ENCODE measurements around the gene CCDC192.
"Not testable (repeated sequence)": the region's sequence is repeated elsewhere in the genome, so short reads cannot be mapped to it uniquely, and the experiment has no call there.

The CCDC192 gene, protein sequence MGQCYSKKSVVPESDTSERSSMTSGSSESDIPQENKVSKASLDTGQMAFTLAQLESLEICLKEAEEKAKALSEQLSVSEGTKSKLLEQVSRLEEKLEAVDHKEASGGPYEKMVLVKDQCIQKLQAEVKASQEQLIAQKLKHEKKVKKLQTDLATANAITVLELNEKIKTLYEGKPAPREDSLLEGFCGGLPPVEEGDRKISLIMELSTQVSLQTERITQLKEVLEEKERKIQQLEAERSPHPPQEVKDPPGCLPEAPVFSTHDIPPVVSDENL

DNA sequence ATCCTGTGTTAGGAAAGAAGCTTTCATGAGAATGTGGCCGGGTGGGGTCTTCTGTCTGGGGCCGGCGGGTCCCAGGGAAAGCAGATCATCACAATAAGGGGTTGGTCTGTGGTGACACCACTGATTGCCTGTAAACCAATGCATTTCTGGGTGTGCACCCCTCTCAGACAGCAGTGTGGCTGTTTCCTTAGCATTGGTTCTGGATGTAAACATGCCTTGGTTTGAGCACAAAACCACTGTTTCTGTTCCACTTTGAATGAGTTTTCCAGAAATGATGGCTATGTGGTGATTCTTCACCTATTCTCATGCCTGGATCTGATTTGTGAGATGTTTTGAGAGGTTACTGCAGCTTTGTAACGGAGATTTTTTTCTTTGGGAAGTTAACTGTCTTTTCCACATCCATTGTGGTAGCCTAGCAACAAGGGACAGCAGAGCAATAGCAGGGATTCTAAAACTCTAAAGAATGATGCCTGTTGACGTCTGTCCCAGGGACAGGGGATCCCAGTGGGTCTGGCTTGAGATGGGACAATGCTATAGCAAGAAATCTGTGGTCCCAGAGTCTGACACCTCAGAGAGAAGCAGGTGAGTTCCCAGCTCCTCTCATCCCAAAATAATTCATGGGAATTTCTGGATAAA lies at the start of gene CCDC192:
CCDC192 (plus strand) TSS at position 466 of the 636 bp plus-strand sequence; CDS start at position 521, 55 bp downstream.
- DNase-seq (ENCODE audit: low read depth) = no peak

DNA sequence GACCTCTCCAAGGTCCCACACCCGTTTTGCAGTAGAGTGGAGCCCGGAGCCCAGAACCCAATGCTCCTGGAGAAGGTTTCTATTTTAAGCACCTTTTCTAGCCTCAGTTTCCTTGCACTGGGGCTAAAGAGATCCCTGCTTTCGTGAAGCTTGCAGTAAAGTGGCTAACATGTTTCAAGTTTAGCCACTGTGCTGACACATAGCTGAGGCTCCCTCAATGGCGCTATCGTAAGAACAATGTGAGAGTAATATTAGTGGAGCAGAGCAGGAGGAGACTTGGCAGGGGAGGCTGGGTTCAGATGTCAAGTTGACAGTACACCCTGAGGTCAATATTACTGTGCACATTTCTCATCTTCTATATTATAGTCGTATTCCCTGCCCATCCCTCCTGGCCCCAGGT lies 46.4 kb upstream of the CCDC192 start:
- DNase-seq (ENCODE audit: low read depth) = no peak

DNA sequence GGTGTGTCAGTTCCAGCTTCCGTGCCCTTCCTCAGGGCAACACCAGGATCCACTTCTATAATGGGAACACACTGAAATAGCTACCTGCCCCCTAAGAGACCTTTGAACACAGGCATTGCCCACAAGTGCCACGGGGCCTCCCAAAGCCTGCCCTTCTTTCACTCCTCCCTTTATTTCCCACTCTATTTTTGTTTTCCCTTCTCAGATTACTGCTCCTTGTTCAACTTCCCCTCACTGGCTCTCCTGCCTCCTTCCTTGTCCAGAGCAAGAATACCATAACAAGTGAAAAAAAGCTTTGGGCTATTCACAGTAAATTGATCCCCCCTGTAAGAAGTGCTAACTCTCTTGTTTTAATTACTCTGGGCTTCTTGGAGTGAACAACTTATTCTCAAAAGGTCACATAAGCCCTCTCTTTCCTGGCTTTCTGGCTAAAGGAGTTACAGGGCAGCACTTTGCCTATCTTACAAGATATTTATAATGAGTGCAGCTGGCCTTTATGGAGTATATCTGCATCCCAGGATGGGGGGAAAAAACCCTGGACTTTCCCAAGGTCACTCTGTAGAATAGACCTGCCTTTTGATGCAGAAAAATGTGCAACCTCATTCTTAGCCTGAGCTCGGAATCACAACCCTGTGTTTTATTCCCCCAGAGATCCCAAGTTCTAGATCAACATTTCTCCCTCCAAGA lies 43.0 kb upstream of the CCDC192 start:
- no peak for DNase-seq (ENCODE audit: low read depth)

DNA sequence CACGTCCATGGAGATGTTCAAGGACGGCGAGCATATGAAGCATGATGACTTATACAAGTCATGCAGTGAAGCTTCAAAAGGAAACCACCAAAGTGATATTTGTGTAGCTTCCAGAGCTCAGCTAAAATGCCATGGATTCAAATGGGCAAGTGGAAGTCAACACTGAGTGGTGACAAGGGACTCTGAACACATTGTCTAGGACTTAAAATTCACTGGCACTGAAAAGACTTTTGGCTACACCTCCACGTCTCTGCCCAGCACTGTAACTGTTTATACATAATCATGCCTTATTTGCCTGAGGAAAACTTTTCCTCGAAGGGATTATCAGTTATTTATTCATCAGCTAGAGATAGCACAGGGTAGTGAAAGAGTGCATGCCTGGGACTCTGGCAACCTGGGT lies 39.1 kb upstream of the CCDC192 start:
- no peak for DNase-seq (ENCODE audit: low read depth)

DNA sequence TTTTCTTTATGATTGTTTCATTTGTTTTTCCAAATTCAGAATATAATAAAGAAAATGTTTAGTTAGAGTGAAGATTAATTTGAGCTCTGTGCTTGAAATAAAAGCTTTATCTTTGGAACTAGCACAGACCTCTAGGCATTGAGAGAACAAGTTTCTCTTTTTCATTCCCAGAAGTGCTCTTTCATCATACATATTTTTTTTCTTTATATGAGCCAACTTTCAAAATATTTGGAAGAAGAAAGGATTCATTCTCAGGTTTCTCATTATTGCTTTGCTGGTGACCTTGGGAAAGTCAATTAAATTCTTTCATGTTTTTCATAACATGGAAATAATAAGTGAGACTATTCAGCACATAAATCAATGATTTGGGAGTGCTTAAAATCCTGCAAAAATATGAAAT lies 37.5 kb upstream of the CCDC192 start:
- no peak for DNase-seq (ENCODE audit: low read depth)

DNA sequence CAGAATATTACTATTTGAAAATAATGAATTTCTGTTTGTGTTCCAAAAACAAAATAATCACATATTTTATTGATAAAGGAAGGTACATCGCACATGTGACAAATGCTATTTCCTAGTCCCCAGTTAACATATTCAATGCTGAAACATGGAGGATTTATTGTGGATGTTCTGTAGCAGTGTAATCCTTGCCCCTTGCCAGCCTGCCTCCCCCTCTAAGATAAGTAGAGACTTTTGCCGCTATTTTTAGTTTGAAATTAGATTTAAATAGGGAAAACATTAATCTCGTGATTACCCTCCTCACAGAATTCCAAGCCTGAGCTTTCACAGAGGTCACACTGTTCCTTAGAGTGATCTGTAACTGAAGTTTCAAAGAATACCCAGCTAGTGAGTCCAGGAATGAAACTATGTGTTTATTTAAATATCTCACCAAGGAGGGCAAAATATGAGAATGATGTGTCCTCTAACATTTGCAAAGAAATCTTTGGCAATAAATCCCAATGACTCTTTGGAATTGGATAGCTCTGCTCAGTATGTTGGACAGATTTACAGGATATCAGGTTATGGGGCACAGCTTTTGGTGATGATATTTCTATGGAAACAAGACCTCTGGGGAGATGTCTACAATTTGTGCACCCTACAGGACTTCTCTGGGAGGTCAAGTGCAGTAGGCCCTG lies 37.0 kb upstream of the CCDC192 start:
- DNase-seq (ENCODE audit: low read depth) = no peak

DNA sequence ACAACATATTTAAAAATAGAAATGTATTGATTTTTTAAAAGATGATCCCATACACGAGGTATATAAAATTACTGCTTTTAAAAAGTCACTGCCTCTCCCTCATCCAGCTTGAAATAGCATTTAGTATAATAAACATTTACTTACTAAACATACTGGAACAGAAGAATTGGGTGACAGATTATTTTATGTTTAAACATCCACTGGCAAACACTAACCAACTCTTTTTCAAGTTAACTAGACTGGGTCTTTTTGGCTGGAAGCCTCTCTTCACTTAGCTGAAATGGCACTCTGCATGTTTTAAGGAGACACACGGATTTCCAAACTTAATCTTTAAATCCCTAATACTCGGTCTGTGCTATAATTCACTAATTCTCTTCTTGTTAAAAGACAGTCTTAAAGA lies 35.3 kb upstream of the CCDC192 start:
- no peak for DNase-seq (ENCODE audit: low read depth)

DNA sequence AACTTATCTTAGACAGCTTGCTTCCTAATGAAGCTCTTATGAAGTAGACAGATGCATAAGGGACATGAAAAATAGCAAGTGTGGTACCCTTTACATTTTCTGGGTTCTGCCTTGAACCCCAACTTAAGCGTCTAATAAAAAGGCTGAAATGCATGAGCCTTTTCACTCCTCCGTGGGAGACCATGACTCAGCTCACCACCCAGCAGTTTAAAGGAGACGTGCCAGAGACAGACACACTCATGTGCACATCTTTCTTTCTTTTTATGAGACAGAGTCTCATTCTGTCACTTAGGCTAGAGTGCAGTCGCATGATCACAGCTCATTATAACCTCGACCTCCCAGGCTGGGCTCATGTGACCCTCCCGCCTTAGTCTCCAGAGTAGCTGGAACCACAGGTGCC lies 32.0 kb upstream of the CCDC192 start:
- no peak for DNase-seq (ENCODE audit: low read depth)

DNA sequence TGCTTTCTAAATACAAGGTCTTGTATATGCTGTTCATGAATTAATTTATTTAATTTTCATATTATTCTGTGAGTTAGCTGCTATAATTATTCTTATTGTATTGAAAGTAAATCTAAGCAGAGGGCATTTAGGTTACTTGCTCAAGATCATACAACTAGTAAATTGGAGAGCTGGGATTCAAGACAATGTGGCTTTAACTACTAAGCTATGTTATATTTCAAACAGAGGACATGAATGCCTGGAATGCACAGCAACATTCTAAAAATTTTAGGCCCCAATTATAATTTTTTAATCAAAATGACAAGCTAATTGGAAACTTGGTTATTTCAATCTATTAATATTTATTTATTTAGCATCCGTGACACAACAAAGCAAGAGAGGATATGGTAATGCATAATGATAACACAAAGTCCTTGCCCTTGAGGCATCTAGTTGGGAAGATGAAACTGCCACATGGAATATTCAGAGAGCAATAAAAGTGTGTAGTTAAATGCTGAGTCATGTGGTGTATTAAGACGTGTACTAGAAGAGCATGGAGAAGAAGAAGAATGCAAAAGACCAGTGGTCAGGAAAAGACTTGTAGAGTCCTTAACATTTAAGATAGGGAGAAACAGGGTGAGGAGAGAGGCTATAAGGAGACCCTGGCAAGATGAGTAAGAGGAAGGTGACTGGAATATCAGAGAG lies 29.9 kb upstream of the CCDC192 start:
- no peak for DNase-seq (ENCODE audit: low read depth)

DNA sequence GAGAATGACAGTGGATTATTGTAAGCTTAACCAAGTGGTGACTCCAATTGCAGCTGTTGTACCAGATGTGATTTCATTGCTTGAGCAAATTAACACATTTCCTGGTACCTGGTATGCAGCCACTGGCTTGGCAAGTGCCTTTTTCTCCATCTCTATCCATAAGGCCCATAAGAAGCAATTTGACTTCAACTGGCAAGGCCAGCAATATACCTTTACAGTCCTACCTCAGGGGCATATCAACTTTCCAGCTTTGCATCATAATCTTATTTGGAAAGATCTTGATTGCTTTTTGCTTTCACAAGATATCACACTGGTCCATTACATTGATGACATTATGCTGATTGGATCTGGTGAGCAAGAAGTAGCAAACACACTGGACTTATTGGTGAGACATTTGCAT lies 26.2 kb upstream of the CCDC192 start:
- not testable (repeated sequence) for DNase-seq (ENCODE audit: low read depth)

DNA sequence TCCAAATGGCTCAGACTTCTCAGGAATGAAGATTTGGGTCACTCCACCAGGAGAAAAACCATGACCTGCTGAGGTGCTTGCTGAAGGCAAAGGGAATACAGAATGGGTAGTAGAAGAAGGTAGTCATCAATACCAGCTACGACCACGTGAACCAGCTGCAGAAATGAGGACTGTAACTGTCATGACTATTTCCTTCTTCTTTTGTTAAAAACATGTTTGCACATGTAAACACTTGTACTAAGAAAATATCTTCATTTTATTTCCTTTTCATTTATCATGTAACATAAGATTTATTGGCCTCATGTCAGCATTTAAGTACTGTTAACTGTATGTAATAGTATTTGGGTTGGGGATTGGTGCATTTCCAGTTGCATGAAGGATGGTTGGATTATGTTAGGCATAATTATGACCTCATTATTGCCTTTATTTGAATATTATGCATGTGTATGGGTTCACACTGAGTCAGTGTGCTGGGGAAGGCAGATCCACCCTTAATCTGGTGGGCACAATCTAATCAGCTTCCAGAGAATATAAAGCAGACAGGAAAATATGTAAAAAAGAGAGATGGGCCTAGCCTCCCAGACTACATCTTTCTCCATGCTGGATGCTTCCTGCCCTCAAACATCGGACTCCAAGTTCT lies 23.4 kb upstream of the CCDC192 start:
- not testable (repeated sequence) for DNase-seq (ENCODE audit: low read depth)

DNA sequence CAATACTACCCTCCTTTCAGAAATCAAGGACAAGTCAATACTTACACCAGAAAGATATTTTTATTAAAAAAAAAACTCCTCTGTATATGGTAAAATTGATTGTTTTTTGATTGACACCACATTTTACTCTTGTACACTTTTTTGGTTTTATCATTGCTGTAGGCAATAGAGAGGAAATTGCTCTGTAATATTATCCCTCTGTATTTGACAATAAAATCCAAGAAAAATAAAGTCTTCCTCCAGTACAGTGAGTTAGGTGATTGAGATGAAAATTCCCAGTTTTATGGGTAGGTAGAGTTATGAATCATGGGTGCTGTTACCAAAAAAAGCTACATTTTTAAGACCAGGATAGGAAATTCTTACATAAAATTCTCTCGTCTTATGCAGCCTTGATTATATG lies 22.6 kb upstream of the CCDC192 start:
- DNase-seq (ENCODE audit: low read depth) = no peak

DNA sequence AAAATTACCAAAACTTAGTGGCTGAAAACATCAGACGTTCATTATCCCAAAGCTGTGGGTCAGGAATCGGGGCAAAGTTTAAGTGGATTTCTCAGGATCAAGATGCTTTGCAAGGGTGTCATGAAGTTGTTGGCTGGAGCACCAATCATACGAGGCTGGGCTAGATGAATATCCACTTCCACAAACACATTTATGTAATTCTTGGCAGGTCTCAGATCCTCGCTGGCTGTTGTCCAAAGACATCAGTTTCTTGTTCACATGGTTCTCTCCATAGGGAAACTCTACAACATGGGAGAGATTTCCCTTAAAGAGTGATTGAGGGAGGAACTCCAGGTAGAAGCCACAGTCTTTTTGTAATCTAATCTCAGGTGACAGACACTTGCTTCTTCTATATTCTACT lies 20.2 kb upstream of the CCDC192 start:
- no peak for DNase-seq (ENCODE audit: low read depth)

DNA sequence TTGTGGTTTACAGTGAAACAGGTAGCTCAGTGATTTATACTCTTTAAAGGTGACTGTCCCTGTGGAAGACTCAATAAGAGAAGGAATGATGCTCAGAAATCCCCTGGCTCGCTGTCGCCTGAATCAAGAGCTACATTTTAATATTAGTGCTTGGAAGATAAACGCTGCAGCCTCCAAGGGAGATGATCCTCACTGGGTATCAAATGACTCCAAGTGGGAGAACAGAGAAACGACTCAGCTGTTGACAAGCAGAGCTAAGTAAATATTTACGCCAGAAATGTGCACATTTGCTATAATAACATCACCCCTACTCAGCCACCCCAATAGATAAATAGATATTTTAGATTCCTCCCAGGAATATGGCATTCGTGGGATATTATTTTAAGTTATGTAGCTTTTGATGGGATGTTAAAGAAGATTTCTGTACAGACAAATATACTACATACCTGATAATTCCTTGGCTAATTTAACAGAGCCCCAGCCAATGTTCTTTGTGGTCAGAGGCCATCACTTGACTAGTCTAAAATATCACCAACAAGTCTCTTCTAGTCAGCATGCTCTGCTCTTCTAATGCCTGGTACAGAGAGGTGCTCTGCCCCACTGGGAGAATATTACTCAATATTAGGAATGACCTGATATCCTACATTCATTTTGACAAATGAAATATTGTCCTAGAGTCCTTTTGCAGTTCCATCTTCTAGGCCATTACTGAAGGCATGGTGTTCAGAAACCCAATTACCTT lies 18.3 kb upstream of the CCDC192 start:
- DNase-seq (ENCODE audit: low read depth) = no peak

DNA sequence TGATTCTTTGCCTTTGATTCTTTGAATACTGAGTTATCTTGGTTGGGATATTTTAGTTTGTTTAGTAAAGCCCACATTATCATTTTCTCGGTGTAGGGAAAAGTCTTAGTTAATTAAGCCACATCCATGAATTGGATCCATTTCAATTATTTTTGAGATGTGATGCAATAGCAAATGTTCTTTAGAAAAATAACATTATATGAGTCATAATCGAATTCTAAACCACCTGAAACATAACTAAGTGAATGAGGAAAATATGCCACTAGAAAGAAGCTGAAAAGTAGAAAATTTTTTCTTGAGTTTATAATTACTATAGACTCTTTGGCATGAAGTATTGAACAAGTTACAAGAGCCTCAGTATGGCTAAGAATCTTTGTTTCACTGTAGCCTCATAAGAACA lies 17.5 kb upstream of the CCDC192 start:
- no peak for DNase-seq (ENCODE audit: low read depth)

DNA sequence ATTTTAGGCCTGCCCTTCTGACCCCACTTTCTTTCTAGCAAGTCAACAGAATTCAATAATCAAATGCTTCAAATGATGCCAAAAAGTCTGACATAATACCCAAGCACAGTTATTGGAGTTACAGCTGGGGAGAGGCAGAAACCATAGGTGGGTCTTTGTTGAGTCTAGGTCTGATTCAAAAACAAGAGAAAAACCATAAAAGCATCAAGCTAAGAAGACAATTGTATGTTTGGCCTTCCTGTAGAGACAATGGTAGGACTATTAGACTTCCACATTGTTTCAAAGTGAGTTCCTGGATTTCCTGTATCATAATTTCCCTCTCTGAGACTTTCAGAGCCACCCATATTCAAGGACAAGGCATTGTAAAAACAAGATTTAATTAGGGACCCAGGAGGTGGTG lies 16.8 kb upstream of the CCDC192 start:
- DNase-seq (ENCODE audit: low read depth) = no peak

DNA sequence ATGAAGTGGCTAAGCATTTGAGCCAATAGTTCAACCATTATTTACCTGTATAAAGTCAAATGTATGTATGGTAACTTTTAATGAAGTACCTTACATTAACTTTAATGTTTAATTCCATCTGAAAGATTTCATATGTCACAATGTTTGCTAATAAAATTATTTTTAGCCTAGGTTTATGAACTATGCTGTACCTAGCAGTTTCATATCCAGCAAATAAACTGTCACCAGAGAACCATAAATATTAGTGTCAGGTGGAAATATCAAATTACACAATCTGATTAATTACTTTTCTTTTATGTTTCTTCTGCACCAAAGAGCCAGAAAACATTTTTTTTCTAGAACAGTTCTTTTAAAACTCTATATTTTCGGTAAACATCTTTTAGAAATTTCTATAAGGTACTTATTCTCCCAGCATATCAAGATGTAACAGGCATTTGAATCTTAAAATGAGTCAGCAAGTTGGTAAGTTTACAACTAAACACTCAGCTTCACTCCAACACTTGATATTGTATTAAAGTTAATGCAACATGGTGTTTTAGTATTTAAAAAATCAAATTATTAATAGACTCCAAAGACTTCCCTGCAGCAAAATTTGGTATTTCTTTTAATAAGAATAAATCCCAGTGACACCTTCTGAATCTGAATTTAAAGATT lies 8.5 kb upstream of the CCDC192 start:
- DNase-seq (ENCODE audit: low read depth) = no peak

DNA sequence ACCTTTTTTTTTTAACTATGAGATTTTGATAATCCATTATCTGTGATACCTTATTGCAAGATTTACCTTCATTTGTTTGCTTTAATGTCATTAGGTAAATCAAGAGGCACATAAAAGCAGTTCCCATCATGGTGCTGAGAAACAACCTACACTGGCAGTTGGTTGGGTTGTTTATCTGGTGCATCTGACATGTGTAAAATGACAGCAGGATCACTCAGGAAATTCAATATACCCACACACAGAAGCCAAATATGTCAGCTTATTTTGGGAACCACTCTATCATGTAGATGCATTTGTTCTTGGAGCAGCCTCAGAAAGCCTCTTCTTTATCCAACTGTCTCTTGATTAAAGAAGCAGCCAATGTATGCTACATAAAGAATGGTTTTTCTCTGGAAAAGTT lies 7.8 kb upstream of the CCDC192 start:
- DNase-seq (ENCODE audit: low read depth) = no peak

DNA sequence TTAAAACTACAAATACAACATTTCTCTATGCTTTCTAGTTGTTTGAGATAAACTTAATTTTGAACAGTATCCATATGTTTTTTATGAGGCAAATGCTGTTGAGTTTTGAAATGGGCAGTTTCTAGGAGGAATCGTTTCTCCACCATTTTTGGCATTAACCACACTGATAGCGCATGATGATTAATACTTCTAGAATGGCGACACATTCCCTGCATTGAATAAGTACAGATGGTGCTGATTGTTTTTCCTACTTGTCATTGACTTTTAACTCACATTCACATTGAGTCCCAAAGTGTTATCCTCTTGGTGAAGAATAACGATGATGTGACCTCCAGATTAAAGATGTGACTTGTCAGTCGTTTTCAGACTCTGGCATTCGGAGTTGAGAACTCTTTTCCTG lies 6.5 kb upstream of the CCDC192 start:
- DNase-seq (ENCODE audit: low read depth) = no peak

DNA sequence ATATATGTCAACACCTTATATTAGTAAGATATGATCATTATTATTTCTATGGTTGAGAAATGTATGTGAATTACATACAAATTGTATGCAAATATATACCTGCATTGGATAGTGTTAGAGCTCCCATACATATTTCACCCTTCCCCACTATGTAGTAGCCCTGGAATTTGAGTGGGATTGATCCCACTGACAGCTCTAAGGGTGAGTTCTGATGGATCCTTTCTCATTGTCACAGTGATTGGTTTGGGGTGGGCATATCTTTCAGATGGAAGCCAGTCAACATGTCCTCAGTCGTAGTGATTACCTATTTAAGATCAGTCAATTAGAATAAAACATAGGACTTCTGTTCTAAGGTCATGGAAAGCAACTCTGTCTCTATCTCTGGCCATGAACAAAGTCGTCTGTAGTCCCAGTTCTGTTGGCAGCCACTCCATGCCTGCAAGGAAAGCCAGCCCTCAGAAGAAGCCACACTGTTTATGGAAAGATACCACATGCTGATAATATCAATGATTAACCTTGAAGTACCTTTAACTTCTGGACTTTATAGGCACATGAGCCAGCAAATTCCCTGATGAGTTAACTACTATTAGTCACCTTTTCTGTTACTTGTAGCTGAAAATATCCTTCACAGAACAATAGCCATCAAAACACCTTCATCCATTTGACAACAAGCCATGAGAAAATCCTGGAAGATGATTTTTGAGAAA lies 5.1 kb upstream of the CCDC192 start:
- no peak for DNase-seq (ENCODE audit: low read depth)
